Measurements from ENCODE around the gene SLC49A4.

The SLC49A4 gene

GRCh38 chr3:122907471-122907870 is 112.6 kb downstream of the SLC49A4 start:
- no peak for ATAC-seq
- DNase-seq: no peak

DNA sequence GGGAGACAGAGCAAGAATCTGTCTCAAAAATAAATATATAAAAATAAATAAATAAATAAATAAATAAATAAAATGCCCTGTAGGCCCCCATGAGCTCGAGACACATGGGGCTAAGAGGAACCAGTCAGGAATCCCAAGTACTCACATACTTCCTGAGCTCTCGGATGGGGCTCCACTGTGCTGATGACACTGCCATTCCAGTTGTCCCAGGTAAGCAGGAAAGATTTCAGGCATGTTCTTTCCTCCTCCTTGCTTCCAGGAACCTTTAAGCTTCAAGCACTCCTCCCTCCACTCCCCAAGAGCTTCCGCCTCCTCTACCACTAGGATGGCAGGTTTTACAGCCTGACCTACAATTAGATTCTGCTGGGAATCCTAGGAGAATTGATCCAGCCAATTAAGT is 113.4 kb downstream of the SLC49A4 start:
- ATAC-seq (no peak), DNase-seq (no peak)

- no peak for ATAC-seq
- no peak for DNase-seq
Observed at GRCh38 chr3:122911901-122912300, 117.0 kb downstream of the SLC49A4 start.

DNA sequence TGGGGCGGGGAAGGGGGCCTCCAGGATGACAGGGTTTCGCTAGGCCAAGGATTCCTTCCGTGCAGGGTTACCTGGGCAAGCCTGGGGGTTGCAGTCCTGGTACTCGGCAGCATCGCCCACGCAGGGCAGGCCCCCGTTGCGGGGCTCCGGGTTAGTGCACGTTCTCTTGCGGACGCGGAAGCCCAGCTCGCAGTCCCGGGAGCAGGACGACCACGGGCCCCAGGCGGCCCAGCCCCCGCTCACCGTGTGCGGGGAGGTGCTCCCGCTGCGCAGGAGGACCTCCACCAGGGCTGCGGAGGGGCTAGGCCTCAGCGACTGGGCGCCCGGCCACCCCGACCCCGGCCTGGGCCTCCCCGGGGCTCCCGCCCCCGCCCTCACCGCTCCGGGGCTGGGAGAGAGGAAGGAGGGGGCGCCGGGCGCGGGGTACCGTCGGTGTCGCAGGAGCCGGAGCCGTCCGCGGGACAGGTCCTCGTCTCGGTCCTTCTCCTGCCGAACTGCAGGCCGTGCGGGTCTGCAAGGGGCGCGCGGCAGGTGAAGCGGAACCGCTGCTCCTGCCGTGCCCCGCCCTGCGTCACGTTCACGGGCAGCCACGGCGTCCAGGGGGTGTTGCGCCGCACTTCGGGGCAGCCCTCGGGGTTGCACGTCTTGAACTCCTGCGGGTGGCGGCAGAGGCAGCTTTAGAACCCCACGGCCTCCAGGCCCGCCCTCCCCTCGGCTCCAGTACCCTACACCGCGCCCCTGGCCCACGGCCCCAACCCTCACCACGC is 118.1 kb downstream of the SLC49A4 start:
- DNase-seq: no peak
- ATAC-seq: no peak

DNA sequence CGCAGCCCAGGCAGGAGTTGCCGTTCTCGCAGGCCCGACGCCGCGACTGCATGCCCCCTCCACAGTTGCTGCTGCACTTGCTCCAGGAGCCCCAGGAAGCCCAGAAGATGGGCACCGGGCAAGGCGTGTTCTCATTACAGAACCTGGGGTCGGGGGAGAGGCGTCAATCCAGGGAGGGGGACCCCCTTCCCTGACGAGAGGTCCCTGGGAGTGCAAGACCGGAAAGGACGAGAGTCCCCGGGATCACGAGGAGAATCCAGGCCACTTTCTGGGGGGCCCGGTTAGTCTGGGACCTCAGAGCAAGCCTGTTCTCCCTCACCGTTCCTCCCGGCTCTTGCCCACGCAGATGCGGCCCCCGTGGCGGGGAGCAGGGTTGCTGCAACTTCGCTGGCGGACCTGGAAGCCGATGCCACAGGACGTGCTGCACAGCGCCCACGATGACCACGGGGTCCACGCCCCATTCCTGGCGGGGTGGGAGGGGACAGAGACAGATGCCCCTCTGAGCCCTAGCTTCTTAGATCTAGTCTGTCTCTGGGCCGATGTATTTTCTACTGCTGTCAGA is 118.8 kb downstream of the SLC49A4 start:
- no peak for ATAC-seq
- DNase-seq: no peak

DNA sequence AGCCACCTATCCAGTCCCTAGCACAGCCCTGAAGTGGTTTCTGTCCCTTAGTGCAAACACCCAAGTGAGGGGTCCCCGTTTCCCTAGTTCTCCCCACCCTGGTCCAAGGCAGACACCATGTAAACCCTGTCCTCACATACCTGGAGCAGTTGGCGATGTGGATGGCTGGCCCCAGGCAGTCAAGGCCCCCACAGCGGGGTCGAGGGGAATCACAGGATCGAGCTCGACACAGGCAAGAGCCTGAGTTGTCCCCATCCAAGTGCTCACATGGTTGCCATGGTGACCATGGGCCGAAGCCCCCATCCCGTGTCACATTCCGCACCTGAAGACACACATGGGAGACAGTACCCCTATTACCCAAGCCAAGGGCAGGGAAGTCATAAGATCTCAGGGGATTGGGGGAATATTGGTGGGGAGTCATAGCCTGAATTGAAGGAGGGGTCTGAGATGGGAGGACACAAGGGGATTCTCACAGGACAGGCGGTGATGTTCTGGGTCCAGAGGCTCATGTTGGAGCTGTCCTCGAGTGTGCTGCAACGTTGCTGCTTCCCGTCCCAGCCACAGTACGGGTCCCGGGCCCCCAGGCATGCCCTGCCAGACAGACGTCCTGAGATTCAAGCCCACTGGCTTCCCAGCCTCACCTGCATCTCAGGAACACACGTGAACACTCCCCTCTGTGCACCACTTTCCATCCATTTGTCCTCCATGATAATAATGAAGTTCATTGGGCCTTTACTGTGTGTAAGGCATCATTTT is 120.6 kb downstream of the SLC49A4 start:
- no peak for ATAC-seq
- no peak for DNase-seq

DNA sequence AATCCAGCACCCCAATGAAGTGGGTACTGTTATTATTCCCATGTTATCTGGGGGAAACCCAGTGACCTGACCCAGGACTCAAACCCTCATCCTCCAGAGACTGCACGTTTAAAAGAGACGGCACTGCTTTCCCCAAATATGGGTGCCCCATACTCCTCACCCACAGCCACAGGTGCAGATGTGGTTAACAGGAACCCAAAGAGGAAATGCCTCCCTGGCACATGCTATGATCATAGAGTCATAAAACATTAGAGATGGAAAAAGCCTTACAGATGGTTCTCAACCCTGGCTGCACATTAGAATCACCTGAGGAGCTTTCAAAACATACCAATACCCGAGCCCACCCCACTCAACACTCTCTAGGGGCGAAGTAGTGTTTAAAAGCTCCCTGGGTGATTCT is 121.2 kb downstream of the SLC49A4 start:
- ATAC-seq: no peak
- DNase-seq: no peak

DNA sequence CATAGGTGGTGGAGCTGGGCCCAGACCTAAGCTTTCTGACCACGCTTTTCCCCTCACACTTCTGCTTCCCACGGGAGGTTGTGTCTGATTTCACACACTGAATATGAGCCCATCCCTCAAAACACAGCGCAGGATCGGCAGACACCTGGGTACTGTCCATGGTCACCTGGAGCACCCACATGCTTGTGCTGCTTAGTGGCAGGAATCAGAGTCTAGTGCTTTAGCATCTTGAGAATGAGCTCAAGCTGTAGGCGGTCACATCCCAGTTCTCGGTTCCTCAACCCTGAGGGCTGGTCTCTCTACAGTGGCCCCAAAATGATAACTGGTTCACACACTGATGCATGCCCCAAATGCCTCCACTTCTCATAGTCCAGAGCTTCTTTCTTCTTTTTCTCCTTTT is 121.7 kb downstream of the SLC49A4 start:
- no peak for DNase-seq
- no peak for ATAC-seq

GRCh38 chr3:122917412-122917811 is 122.5 kb downstream of the SLC49A4 start:
- no peak for DNase-seq
- no peak for ATAC-seq

DNA sequence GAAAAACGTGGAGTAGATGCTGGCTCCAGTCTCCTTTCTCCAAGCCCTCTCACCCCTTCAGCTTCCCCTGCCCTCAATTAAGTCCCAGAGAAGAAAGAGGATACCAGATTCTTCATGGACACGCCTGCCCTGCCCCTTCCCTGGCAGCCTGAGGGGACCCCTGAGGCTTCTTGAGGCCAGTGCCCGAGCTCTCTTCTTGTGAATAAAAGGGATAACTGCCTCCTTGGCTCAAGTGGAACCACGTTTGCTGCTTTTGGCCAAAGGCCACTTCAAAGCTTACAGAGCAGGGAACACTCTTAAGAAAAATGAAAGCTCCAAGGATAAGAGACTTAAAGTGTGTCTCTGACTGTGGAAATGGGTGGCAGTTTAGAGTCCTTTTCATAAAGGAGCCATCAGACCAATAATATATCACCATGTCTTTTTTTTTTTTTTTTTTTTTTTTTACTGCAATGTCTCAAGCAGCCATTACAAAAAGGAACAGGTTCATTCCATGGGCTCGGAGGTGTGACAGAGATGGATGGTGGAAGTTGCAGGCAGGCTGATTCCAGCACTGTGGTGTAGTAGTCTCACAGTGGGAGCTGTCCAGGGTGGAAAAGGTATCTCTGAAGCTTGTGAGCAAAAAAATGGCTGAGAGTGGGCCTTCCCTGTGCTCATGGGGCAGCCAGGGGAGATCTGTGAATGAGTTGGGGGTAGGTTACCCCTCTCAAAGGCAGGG is 123.9 kb downstream of the SLC49A4 start:
- no peak for DNase-seq
- ATAC-seq: no peak

GRCh38 chr3:122919291-122919610 is 124.4 kb downstream of the SLC49A4 start:
- no peak for DNase-seq
- no peak for ATAC-seq

GRCh38 chr3:122920986-122921385 is 126.1 kb downstream of the SLC49A4 start:
- DNase-seq (no peak), ATAC-seq (no peak)

- DNase-seq: peak; percentile 54
- peak; percentile 74 for ATAC-seq
Observed at GRCh38 chr3:122921791-122922651, 127.2 kb downstream of the SLC49A4 start.

- no peak for DNase-seq
- ATAC-seq: no peak
Observed at GRCh38 chr3:122923611-122924010, 128.7 kb downstream of the SLC49A4 start.

DNA sequence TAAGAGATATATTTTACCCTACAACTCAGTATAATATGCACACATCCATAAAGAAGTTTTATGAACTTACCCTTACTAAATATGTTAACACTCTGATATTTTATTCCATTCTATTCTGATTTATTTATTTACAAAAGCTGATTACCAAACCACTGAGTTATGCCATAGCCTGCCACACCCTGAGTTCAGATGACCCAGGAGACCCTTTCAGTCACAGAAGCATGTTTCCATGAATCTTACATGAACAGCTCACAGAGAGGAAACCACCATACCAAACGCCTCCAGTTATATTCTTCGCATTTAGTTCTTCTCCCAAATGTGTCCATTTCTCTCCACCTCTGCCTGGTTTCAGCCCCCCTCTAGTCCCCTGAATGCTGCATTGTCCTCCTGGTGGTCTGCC is 129.2 kb downstream of the SLC49A4 start:
- ATAC-seq: no peak
- DNase-seq: no peak

- no peak for DNase-seq
- no peak for ATAC-seq
Observed at GRCh38 chr3:122925756-122926155, 130.9 kb downstream of the SLC49A4 start.

DNA sequence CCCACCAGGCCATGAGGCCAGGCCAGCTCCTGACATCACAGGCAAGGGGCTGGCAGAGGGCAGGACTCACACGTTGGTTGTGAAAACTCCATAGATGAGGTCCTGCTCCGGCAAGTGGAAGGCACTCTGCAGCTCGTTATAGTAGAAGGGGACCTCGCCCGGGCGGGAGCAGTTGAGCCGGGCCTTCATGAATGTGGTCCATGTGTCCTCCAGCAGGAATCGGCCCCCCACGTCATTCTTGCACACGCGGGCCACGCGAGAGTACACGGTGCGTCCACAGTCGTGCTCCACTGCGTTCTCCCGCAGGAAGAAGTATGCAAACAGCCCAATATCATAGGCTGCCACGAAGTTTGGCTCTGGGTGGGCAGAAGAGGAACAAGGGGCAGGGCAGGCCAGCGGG is 131.5 kb downstream of the SLC49A4 start:
- no peak for ATAC-seq

GRCh38 chr3:122926811-122927210 is 131.9 kb downstream of the SLC49A4 start:
- ATAC-seq: no peak
- DNase-seq: no peak

More for the DNA sequence above, 131.5 kb downstream of the SLC49A4 start:
- no peak for DNase-seq

DNA sequence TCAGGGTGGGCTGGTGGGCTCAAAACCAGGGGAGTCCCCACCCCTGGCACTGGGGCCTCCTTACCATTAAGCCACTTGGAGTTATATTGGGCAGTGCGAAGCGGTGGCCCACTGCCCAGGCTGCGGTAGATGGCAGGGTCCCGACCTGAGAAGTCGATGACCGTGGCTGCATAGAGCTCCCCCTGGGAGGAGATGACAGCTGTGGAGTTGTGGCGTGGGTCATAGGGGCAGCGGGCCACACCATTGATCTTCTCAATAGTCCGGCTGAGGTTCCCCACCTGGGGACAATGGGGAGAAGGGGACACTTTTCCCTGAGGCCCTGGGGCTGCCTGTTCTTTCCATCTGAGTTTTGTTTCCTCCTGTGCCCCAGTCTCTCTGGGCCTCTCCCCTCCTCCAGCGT is 132.9 kb downstream of the SLC49A4 start:
- DNase-seq (no peak), ATAC-seq (no peak)

GRCh38 chr3:122928396-122929187 is 133.7 kb downstream of the SLC49A4 start:
- ATAC-seq: no peak
- DNase-seq: no peak
